Measurements from ENCODE around the gene RNF150.

RNF150 gene

DNA sequence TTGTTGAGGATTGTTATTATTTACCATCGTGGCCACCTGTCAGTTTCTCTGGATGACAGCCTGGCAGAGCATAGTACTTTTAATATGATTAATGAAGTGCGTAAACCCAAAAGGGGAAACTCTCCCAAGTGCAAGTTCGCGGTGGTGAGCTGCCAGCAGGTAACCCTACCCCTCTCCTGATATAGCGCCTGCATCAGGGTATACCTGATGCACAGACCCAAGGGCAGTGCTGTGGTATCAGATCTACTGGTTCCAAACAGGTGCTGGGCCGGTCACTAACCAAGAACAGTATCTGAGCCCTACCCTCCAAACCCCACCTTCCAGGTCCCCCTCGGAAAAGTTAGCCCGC is 1.6 kb downstream of the RNF150 start:
- TF ChIP-seq SIN3A (IDR thresholded peaks at IDR 0.05; ENCODE audit: borderline replicate concordance, insufficient read depth, low read length) (no peak), POLR2AphosphoS5 (IDR thresholded peaks at IDR 0.05; ENCODE audit: low read depth, low read length) (no peak), TAF1 (IDR thresholded peaks at IDR 0.05; ENCODE audit: borderline replicate concordance, insufficient read depth, low read length) (no peak), FOXP2 (optimal IDR thresholded peaks at IDR 0.05; ENCODE audit: borderline replicate concordance, extremely low read depth, extremely low read length, insufficient read depth) (no peak)
- TF ChIP-seq, protein P1, sequence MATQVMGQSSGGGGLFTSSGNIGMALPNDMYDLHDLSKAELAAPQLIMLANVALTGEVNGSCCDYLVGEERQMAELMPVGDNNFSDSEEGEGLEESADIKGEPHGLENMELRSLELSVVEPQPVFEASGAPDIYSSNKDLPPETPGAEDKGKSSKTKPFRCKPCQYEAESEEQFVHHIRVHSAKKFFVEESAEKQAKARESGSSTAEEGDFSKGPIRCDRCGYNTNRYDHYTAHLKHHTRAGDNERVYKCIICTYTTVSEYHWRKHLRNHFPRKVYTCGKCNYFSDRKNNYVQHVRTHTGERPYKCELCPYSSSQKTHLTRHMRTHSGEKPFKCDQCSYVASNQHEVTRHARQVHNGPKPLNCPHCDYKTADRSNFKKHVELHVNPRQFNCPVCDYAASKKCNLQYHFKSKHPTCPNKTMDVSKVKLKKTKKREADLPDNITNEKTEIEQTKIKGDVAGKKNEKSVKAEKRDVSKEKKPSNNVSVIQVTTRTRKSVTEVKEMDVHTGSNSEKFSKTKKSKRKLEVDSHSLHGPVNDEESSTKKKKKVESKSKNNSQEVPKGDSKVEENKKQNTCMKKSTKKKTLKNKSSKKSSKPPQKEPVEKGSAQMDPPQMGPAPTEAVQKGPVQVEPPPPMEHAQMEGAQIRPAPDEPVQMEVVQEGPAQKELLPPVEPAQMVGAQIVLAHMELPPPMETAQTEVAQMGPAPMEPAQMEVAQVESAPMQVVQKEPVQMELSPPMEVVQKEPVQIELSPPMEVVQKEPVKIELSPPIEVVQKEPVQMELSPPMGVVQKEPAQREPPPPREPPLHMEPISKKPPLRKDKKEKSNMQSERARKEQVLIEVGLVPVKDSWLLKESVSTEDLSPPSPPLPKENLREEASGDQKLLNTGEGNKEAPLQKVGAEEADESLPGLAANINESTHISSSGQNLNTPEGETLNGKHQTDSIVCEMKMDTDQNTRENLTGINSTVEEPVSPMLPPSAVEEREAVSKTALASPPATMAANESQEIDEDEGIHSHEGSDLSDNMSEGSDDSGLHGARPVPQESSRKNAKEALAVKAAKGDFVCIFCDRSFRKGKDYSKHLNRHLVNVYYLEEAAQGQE (IDR thresholded peaks at IDR 0.05; ENCODE audit: insufficient read depth in 1 of 2, low read depth in 2 of 2, low read length in 2 of 2), result no peak

DNA sequence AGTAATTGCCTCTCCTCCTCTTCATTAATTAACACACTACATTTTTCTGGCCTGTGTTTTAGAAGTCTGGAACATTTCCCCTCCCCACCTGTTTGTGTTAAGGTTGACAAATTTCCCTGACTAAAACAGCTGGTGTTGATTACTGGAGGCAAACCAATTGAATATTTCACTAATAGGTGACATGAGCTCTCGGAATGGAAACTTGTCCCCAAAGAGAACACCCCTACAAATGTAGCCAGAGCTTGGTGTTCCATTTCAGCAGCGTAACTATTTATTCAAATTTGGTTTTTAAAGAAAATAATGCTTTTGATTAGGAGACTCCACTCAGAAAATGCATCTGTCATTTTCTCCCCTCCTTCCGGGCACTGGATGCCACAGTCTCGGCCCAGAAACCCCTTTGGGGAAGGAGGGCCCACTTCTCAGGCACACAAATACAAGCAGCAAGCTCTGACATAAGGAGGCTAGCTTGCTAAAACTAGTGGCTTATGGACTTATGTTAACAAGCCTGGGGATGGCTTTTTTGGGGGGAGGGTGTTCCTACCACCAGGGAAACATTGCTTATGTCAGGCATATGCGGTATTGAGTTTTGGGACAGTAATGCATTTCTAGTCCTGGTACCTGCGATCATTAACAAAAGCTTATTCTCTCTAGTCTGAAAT is 2.2 kb downstream of the RNF150 start:
- TF ChIP-seq FOXP2 (optimal IDR thresholded peaks at IDR 0.05; ENCODE audit: borderline replicate concordance, extremely low read depth, extremely low read length, insufficient read depth), result no peak
- TF ChIP-seq, protein P1 (IDR thresholded peaks at IDR 0.05; ENCODE audit: insufficient read depth in 1 of 2, low read depth in 2 of 2, low read length in 2 of 2), result no peak
- no peak for TF ChIP-seq TAF1 (IDR thresholded peaks at IDR 0.05; ENCODE audit: borderline replicate concordance, insufficient read depth, low read length)
- no peak for TF ChIP-seq SIN3A (IDR thresholded peaks at IDR 0.05; ENCODE audit: borderline replicate concordance, insufficient read depth, low read length)
- no peak for TF ChIP-seq POLR2AphosphoS5 (IDR thresholded peaks at IDR 0.05; ENCODE audit: low read depth, low read length)

- TF ChIP-seq, protein P1 (IDR thresholded peaks at IDR 0.05; ENCODE audit: insufficient read depth in 1 of 2, low read depth in 2 of 2, low read length in 2 of 2), result no peak
- no peak for TF ChIP-seq FOXP2 (optimal IDR thresholded peaks at IDR 0.05; ENCODE audit: borderline replicate concordance, extremely low read depth, extremely low read length, insufficient read depth)
- TF ChIP-seq POLR2AphosphoS5 (IDR thresholded peaks at IDR 0.05; ENCODE audit: low read depth, low read length), result no peak
- TF ChIP-seq SIN3A (IDR thresholded peaks at IDR 0.05; ENCODE audit: borderline replicate concordance, insufficient read depth, low read length), result no peak
- no peak for TF ChIP-seq TAF1 (IDR thresholded peaks at IDR 0.05; ENCODE audit: borderline replicate concordance, insufficient read depth, low read length)
Measured at GRCh38 chr4:141127884-141128283, 5.4 kb downstream of the RNF150 start.

DNA sequence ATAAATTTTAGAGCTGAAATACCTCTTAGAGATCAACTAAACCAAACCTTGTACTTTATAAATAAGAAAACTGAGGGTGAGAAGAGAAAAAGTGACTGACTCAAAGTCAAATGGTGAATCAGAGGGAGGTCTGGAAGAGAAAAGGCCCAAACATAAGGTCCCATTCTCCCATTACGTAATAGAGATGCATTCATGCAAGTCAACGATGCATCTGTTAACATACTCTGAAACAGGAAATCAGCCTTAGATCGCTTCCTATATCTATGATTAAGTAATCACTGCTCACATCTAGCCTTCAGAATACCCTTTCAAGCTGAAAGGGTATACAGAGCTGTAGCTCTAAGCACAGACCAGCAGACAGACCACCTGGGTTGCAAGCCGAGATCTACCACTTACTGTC is 6.5 kb downstream of the RNF150 start:
- TF ChIP-seq TAF1 (IDR thresholded peaks at IDR 0.05; ENCODE audit: borderline replicate concordance, insufficient read depth, low read length) (no peak), POLR2AphosphoS5 (IDR thresholded peaks at IDR 0.05; ENCODE audit: low read depth, low read length) (no peak), SIN3A (IDR thresholded peaks at IDR 0.05; ENCODE audit: borderline replicate concordance, insufficient read depth, low read length) (no peak), FOXP2 (optimal IDR thresholded peaks at IDR 0.05; ENCODE audit: borderline replicate concordance, extremely low read depth, extremely low read length, insufficient read depth) (no peak)
- TF ChIP-seq, protein P1 (IDR thresholded peaks at IDR 0.05; ENCODE audit: insufficient read depth in 1 of 2, low read depth in 2 of 2, low read length in 2 of 2), result no peak
